Measurements from ENCODE around the gene TGFBR2. TPM values are rescaled to one million over a fixed set of nuclear protein-coding genes. Genes with fewer than 3 reads are reported as not detected.

Gene TGFBR2
- total RNA-seq, 1 experiment from 2014 or later: 22.5 TPM

DNA sequence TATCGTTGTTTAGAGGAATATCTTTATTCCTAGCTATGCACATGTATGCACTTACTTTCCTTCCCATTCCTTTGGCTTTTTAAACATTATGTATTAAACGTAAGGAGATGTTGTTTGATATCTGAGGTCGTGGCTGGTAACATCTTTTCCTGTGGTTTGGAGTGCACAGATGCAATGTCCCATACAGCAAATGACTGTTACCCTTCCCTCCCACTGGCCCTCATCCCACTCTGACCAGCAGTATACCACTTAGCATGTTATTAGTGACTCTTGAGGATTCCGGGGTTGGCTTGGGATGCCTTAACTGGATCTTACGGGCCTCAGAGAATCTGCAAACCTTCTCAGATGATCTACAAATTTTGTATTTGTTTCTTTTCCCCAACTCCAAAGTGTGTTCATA, 34.5 kb downstream of the TGFBR2 start:
- TF ChIP-seq YY1 (IDR thresholded peaks at IDR 0.05; ENCODE audit: extremely low read depth, insufficient replicate concordance, low read depth, low read length): no peak
- TF ChIP-seq, protein P1, sequence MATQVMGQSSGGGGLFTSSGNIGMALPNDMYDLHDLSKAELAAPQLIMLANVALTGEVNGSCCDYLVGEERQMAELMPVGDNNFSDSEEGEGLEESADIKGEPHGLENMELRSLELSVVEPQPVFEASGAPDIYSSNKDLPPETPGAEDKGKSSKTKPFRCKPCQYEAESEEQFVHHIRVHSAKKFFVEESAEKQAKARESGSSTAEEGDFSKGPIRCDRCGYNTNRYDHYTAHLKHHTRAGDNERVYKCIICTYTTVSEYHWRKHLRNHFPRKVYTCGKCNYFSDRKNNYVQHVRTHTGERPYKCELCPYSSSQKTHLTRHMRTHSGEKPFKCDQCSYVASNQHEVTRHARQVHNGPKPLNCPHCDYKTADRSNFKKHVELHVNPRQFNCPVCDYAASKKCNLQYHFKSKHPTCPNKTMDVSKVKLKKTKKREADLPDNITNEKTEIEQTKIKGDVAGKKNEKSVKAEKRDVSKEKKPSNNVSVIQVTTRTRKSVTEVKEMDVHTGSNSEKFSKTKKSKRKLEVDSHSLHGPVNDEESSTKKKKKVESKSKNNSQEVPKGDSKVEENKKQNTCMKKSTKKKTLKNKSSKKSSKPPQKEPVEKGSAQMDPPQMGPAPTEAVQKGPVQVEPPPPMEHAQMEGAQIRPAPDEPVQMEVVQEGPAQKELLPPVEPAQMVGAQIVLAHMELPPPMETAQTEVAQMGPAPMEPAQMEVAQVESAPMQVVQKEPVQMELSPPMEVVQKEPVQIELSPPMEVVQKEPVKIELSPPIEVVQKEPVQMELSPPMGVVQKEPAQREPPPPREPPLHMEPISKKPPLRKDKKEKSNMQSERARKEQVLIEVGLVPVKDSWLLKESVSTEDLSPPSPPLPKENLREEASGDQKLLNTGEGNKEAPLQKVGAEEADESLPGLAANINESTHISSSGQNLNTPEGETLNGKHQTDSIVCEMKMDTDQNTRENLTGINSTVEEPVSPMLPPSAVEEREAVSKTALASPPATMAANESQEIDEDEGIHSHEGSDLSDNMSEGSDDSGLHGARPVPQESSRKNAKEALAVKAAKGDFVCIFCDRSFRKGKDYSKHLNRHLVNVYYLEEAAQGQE (IDR thresholded peaks at IDR 0.05; ENCODE audit: low read depth): no peak
- TF ChIP-seq, protein P2, sequence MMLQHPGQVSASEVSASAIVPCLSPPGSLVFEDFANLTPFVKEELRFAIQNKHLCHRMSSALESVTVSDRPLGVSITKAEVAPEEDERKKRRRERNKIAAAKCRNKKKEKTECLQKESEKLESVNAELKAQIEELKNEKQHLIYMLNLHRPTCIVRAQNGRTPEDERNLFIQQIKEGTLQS (IDR thresholded peaks at IDR 0.05): no peak
- no peak for TF ChIP-seq EZH2 (IDR thresholded peaks at IDR 0.05)
- no peak for TF ChIP-seq SRF (IDR thresholded peaks at IDR 0.05; ENCODE audit: low read depth)
- no peak for TF ChIP-seq EZH2phosphoT487 (IDR thresholded peaks at IDR 0.05; ENCODE audit: borderline replicate concordance)
- no peak for TF ChIP-seq CEBPB (IDR thresholded peaks at IDR 0.05; ENCODE audit: low read depth)
- TF ChIP-seq, protein P3, sequence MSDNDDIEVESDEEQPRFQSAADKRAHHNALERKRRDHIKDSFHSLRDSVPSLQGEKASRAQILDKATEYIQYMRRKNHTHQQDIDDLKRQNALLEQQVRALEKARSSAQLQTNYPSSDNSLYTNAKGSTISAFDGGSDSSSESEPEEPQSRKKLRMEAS (IDR thresholded peaks at IDR 0.05): no peak
- TF ChIP-seq SP1 (IDR thresholded peaks at IDR 0.05; ENCODE audit: low read depth): no peak
- TF ChIP-seq, protein P4, sequence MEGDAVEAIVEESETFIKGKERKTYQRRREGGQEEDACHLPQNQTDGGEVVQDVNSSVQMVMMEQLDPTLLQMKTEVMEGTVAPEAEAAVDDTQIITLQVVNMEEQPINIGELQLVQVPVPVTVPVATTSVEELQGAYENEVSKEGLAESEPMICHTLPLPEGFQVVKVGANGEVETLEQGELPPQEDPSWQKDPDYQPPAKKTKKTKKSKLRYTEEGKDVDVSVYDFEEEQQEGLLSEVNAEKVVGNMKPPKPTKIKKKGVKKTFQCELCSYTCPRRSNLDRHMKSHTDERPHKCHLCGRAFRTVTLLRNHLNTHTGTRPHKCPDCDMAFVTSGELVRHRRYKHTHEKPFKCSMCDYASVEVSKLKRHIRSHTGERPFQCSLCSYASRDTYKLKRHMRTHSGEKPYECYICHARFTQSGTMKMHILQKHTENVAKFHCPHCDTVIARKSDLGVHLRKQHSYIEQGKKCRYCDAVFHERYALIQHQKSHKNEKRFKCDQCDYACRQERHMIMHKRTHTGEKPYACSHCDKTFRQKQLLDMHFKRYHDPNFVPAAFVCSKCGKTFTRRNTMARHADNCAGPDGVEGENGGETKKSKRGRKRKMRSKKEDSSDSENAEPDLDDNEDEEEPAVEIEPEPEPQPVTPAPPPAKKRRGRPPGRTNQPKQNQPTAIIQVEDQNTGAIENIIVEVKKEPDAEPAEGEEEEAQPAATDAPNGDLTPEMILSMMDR (IDR thresholded peaks at IDR 0.05 in 2 of 3, conservative IDR thresholded peaks at IDR 0.05 in 1 of 3; ENCODE audit: borderline replicate concordance in 1 of 3, insufficient read depth in 1 of 3, low read depth in 2 of 3, low read length in 2 of 3): no peak
- TF ChIP-seq, protein P5, sequence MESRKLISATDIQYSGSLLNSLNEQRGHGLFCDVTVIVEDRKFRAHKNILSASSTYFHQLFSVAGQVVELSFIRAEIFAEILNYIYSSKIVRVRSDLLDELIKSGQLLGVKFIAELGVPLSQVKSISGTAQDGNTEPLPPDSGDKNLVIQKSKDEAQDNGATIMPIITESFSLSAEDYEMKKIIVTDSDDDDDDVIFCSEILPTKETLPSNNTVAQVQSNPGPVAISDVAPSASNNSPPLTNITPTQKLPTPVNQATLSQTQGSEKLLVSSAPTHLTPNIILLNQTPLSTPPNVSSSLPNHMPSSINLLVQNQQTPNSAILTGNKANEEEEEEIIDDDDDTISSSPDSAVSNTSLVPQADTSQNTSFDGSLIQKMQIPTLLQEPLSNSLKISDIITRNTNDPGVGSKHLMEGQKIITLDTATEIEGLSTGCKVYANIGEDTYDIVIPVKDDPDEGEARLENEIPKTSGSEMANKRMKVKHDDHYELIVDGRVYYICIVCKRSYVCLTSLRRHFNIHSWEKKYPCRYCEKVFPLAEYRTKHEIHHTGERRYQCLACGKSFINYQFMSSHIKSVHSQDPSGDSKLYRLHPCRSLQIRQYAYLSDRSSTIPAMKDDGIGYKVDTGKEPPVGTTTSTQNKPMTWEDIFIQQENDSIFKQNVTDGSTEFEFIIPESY (IDR thresholded peaks at IDR 0.05; ENCODE audit: extremely low read depth, insufficient replicate concordance, low read length): no peak
- TF ChIP-seq TCF7L2 (IDR thresholded peaks at IDR 0.05; ENCODE audit: borderline replicate concordance, extremely low read depth, insufficient read depth, insufficient read length): no peak
- TF ChIP-seq CBX3 (IDR thresholded peaks at IDR 0.05; ENCODE audit: low read depth): no peak
- TF ChIP-seq POLR2AphosphoS5 (IDR thresholded peaks at IDR 0.05; ENCODE audit: low read depth, low read length): no peak
- Histone ChIP-seq H3K9ac (ENCODE audit: low read length) (no peak overlapping the region), H2AFZ (ENCODE audit: low read depth, low read length, poor library complexity, severe bottlenecking) (no peak overlapping the region), H3K79me2 (ENCODE audit: insufficient read depth, low read length) (peaks cover 100% of the 10 kb centered on the region), H3K9me2 (ENCODE audit: insufficient read depth) (no peaks in the 10 kb centered on the region), H3K4me3 (replicated peaks in 1 of 2; ENCODE audit: low read depth in 1 of 2, low read length in 2 of 2) (no peak overlapping the region), H3K9me3 (ENCODE audit: control insufficient read depth in 1 of 2, insufficient read depth in 1 of 2, low read depth in 1 of 2, low read length in 2 of 2) (no peaks in the 10 kb centered on the region), H3K4me1 (ENCODE audit: control insufficient read depth in 1 of 2, insufficient read depth in 2 of 2, low read length in 2 of 2) (peaks cover 0 to 4% of the 10 kb centered on the region in 2 experiments; a peak in 2 of 4 replicates), H3K36me3 (ENCODE audit: control insufficient read depth in 1 of 2, insufficient read depth in 2 of 2, low read length in 2 of 2) (peaks cover 6 to 15% of the 10 kb centered on the region in 2 experiments; a peak in 3 of 4 replicates), H3K27me3 (ENCODE audit: insufficient read depth, low read length) (no peaks in the 10 kb centered on the region), H3K27ac (ENCODE audit: low read depth, low read length) (no peak overlapping the region), H4K20me1 (ENCODE audit: insufficient read depth) (peaks cover 18% of the 10 kb centered on the region; the same call in 1 of the 2 replicates), H3K4me2 (ENCODE audit: low read length) (no peak overlapping the region)
- CTCF ChIA-PET: no interaction called here
- intact Hi-C loops (cut with micrococcal nuclease): no loop called here
- BruUV-seq (replicated peaks): no TSS peak
- no peak for DNase-seq (ENCODE audit: low read depth, low spot score)
- RAD21 ChIA-PET (ENCODE audit: low non-redundant PET in 1 of 2, low total read pairs in 2 of 2, uncharacterized antibody in 2 of 2, unreplicated experiment in 2 of 2): no interaction called here
- POLR2A ChIA-PET: no interaction called here
- no peak; the same call in 1 of the 2 replicates for ATAC-seq
